Kidney capillary endothelial cell (primary cell): ENCODE results near the gene DTNB.
"Not testable (repeated sequence)": the region's sequence is repeated elsewhere in the genome, so short reads cannot be mapped to it uniquely, and the experiment has no call there.

Source experiments
- DNase-seq: peaks from one replicate; pipeline ENCODE4 v3.0.0-alpha.2; 2018; ENCODE audit warnings: low spot score

DTNB gene

GRCh38 chr2:25673300-25674076 is at the start of gene DTNB:
DTNB (minus strand) TSS chr2:25673577; CDS start chr2:25652660, 20,917 bp downstream.
- DNase-seq, result peak; percentile 71

GRCh38 chr2:25722224-25722623 is 48.8 kb upstream of the DTNB start:
- no peak for DNase-seq

DNA sequence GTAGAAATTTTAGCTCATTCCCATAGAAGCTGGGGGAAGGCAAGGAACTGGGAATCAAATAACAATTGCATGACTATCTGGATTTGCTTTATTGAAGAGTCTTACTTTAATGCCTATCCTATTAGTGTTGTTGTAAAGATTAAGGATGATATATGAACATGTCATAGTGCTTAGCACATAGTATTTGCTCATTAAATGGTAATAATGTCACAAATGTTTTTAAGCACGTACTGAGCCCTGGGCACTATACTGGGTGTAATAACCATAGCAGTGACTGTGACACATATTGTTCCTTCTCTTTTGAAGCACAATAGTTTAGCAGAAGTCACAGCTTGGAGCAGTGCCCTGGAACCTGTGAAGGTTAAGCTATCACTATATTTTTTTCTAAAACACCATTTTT is 47.2 kb upstream of the DTNB start:
- no peak for DNase-seq

GRCh38 chr2:25714740-25715139 is 41.4 kb upstream of the DTNB start:
- no peak for DNase-seq

- no peak for DNase-seq
These were observed 39.1 kb upstream of the DTNB start for GRCh38 chr2:25712455-25712854.

DNA sequence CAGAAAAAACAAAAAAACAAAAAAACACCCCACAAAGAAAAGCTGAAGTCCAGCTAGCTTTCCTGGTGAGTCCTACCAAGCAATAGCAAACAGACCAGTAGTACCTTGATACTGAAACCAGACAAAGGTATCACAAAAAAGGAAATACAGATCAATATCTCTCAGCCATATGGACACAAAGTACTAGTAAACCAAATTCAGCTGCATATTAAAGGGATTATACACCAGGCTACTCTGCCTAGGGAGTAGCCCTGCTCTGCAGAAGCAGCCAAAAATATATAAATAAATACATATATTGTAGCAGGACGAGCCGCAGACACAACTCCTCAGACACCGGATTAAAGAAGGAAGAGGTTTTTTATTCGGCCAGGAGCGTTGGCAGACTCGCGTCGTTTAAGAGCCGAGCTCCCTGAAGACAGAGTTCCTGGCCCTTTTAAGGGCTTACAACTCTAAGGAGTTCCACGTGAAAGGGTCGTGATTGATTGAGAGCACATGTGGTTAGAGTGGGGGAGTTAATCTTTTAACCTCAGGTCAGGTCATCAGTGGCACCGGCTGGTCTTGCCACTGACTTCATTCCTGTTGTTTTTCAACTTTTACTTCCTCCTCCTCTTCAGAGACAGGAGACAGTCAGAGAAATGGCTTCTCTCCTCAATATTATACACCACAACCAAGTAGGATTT is 38.4 kb upstream of the DTNB start:
- no peak for DNase-seq

GRCh38 chr2:25710750-25711149 is 37.4 kb upstream of the DTNB start:
- no peak for DNase-seq

DNA sequence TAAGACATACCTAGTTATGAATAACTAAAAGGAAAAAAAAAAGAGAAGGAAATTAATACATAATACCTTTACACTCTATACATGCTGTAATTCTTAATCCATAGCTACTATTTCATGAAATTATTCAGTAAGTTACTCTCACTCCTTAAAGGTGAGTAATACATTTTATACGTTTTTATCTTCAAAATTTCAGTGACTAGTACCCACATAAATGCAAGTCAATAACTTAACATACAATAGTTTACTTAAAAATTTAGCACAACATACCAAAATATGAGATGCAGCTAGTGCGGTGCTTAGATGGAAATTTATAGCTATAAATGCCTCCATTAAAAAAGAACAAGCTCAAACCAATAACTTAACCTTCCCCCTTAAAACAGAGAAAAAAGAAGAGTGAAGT is 36.0 kb upstream of the DTNB start:
- DNase-seq, result no peak

DNA sequence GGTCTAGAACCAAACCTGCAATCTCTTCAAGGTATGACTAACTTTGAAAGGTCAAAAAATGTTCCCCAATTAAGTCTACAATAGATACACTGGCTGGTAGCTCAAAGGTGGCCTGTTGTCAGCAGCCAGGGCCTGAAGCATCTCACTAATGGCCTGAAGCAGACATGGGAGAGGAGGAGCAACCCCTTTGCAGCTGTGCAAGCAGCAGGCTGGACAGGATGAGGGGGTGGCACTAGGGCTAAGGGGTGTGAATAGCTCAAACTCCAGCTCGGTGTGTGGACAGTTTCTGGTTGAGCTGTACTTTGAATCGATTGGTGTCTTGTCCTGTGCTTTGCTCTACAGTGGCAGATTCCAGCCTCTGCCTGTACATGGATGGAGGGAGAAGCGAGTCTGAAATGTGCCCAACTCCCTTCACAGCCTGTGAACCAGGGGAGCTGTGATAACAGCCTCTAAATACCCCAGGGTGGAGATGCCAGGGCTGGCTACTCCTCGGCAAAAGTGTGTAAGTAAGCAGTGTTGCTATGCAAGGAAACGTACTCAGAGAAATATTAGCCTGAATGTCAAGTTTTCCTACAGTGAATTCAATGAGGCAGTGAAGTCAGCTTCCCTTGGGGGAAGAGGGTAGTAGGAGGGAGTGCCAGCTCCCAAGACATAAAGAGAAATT is 34.7 kb upstream of the DTNB start:
- DNase-seq, result no peak

- not testable (repeated sequence) for DNase-seq
These were observed 32.2 kb upstream of the DTNB start for GRCh38 chr2:25705575-25705974.

DNA sequence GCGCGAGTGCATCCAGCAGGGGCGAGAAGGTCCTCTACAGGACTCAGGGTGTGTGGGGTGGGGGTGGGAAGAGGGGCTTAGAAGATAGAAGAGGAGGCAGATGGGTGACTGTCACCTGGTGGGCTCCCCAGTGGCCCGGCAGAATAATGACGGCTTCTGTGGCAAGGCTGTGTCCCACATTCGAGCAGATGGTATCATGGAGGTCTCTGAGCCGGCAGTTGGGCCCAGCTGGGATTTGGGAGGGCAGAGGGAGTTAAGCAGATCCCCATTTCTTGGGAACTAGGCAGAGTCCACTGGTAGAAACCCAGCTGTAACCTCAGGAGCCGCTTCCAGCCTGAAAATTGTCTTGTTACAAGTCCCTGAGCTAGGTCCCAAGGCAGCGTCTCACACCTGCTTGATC is 28.4 kb upstream of the DTNB start:
- no peak for DNase-seq

GRCh38 chr2:25700221-25700660 is 26.9 kb upstream of the DTNB start:
- peak; percentile 38 for DNase-seq

DNA sequence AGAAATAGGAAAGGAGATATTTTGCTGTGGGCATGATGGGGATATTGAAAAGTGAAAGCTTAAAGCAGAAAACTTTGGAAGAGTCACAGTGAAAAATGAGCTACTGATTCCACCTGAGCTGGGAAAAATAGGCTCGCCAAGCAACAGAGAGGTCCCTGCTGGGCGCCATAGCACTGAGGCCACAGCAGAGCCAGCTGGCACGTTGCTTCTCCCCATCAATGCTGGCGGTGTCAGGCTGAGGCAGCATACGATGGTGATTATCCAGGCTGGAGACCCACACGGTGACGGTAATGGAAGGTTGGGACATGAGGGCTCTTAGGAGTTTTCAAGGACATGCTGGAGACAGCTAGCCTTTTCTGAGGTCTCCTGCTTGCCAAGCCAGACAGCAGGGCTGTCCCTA is 25.8 kb upstream of the DTNB start:
- no peak for DNase-seq

- no peak for DNase-seq
These were observed 25.4 kb upstream of the DTNB start for GRCh38 chr2:25698752-25699151.

- DNase-seq, result no peak
These were observed 24.4 kb upstream of the DTNB start for GRCh38 chr2:25697559-25698341.

DNA sequence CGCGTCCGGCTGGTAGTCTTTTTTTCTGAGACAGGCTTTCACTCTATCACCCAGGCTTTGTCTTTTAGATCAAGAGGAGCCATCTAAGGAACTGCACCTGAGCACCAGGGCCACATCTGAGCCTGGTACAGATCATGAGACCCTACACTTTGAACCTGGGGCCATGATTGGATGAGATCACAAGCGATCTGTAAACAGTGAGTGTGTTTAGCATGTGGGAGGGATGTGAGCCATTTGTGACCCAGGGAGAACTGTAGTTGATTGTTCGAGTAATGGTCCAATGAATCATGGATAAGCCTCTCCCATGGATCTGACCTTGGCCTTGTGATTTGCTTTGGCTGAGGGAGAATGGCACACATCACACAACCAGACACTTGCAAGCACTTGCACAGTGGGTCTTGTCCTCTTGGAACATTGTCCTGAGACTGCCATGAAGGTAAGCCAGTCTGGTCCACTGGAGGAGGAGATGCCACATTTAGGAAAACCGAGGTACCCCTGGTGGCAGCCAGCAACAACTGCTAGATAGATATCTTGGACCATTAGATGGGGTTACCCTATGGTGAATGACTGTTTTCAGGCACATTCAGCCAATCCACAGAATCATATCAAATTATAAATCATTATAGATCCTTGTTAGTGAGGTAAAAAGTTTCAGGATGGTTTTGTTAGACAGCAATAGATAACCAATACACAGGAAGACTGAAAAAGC is 19.5 kb upstream of the DTNB start:
- no peak for DNase-seq

DNA sequence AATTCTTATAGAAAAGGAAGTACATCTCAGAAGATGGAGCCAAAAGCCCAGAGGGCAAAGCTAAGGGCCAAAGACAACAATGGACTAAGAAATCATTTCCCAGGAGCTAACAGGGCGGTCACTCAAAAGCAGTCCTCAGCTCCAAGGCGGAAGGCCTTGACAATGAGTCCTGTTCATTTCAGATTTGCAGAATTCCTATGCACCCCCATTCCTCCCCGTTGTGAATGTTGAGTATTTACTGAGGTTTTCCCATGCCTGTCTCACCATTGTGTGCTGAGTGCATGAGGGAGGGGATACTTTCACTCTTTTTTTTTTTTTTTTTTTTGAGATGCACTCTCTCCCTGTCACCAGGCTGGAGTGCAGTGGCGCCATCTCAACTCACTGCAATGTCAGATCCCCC is 18.8 kb upstream of the DTNB start:
- DNase-seq, result no peak

GRCh38 chr2:25690058-25690457 is 16.7 kb upstream of the DTNB start:
- no peak for DNase-seq

DNA sequence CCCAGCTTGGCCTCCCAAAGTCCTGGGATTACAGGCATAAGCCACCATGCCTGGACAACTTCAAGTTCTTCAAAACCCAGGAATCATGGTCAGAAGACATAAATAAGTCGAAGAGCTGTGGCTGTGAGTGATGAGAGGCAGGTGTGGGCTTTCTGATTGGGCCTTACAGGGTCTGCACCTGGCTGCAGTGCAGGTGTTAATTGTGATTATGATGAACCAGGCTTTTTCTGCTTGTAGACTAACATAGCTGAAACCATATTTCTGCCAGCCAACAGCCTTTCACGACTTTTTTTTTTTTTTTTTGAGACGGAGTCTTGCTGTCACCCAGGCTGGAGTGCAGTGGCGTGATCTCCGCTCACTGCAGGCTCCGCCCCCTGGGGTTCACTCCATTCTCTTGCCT is 14.9 kb upstream of the DTNB start:
- no peak for DNase-seq

GRCh38 chr2:25685741-25686140 is 12.4 kb upstream of the DTNB start:
- DNase-seq, result no peak

DNA sequence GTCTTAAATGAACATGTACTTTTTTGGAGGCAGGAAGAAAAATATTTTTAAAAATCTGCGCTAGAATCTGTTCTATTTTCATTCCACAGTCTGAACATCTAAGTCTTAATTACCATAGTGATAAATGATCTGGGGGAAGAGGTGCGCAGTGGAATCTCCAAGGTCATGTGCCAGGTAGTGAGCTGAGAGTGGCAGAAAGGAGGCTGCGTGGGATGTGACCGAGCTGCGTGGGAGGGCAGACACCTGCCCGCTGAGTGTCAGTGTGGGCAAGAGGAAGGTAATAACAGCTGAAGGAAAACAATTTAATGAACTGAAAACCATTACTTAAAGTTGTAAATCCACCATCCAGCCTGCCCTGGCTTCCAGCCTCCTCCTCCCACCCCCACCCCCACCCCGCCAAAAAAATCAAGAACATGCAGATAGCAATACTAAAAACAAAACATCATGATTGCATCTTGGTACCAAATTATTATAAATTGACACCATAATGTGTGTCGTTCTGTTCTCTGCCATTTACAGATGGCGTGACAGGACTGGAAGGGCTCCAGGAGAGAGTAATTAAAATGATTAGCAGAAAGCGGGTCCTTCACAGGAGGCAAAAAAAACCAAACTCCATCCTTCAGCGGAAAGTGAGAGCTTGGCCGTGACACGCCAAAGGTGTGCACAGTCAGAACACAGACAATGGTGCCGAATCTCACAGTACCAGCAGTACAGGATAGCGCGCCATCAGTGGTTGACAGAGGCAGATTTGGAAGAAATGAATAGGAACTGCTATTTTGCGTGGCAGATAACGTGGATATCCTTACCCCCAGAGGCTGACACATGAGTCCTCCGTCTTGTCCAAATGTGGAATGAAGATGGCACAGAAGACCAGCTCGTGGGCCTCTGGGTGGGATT is 11.4 kb upstream of the DTNB start:
- no peak for DNase-seq
